ENCODE measurements around the gene ACBD7.

ACBD7 gene

GRCh38 chr10:15112657-15113056 is 24.1 kb upstream of the ACBD7 start:
- no peak overlapping the region for H3K27ac ChIP-seq
- TF ChIP-seq CTCF (conservative IDR thresholded peaks at IDR 0.05) (no peak), ZFX (IDR thresholded peaks at IDR 0.05) (no peak)

DNA sequence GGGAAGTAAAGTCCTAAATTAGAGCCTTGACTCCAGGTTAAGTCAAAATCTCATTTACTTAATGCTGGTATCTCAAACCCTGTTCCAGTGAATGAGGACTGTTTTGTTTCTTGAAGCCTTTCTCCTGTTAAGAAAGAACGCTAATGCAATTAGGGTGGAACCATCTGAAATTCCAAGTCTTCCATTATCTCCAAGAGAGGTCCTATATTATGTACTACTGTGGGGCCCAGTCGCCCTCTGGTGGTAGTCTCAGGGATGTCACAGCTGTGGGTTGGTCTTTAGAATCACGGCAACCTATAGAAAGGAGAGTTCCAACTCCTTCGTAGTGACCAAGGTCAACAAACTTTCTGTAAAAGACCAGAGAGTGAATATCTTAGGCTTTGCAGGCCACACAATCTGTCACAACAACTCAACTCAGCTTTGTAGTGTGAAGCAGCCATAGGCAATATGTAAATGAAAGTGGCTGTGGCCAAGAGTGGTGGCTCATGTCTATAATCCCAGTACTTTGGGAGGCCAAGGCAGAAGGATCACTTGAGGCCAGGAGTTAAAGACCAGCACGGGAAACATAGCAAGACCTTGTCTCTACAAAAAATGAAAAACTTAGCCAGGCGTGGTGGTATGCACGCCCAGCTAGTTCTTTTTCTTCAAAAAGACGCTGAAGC is 17.9 kb upstream of the ACBD7 start:
- no peak overlapping the region for H3K27ac ChIP-seq
- TF ChIP-seq ZFX (IDR thresholded peaks at IDR 0.05) (no peak), CTCF (conservative IDR thresholded peaks at IDR 0.05) (peak; percentile 97)

- H3K27ac ChIP-seq = no peak overlapping the region
- TF ChIP-seq ZFX (IDR thresholded peaks at IDR 0.05) (no peak), CTCF (conservative IDR thresholded peaks at IDR 0.05) (no peak)
Observed at GRCh38 chr10:15103513-15103912, 14.9 kb upstream of the ACBD7 start.

GRCh38 chr10:15099886-15100285 is 11.3 kb upstream of the ACBD7 start:
- H3K27ac ChIP-seq = no peak overlapping the region
- TF ChIP-seq ZFX (IDR thresholded peaks at IDR 0.05) = no peak
- TF ChIP-seq CTCF (conservative IDR thresholded peaks at IDR 0.05) = no peak

GRCh38 chr10:15097011-15097812 is 8.6 kb upstream of the ACBD7 start, which contains the start of gene RPP38:
TSS of gene RPP38 (plus strand) at chr10:15097355. CDS start at chr10:15103315, 5,960 bp downstream.
- TF ChIP-seq ZFX (IDR thresholded peaks at IDR 0.05) (peak; percentile 97), CTCF (conservative IDR thresholded peaks at IDR 0.05) (no peak)
- peak within 1 kb of the TSS; percentile 99 for H3K27ac ChIP-seq

GRCh38 chr10:15096661-15097010 is 8.1 kb upstream of the ACBD7 start:
- TF ChIP-seq CTCF (conservative IDR thresholded peaks at IDR 0.05) (no peak), ZFX (IDR thresholded peaks at IDR 0.05) (no peak)
- H3K27ac ChIP-seq = peak overlapping the region; percentile 99

DNA sequence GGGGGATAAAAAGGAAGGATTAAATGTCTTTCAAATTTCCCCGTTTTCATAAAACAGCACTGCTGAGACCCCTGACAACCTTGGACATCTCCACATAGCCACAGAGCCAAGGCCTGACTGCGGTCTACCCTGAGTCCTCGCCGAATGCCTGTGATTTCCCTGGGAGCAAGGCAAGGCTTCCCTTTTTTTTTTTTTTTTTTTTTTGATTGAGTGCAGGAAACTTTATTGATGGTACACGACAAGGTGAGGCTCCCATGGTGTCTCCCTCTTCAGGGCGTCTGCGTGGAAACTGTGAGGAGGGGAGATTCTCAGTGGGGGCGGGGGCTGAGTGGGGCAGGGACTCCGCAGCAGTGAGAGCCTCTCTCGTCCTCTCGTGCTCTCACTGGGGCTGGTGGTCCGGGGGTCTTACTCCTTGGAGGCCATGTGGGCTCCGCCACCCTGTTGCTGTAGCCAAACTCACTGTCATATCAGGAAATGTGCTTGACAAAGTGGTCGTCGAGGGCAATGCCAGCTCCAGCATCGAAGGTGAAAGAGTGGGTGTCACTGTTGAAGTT is 4.4 kb upstream of the ACBD7 start:
- no peak for TF ChIP-seq ZFX (IDR thresholded peaks at IDR 0.05)
- TF ChIP-seq CTCF (conservative IDR thresholded peaks at IDR 0.05) = no peak

More for the DNA sequence above, 4.4 kb upstream of the ACBD7 start:
- H3K27ac ChIP-seq = no peak overlapping the region
